Spleen (tissue), 11 donors: ENCODE results near the gene NUDT12. TPM values are rescaled to one million over a fixed set of nuclear protein-coding genes. Genes with fewer than 3 reads are reported as not detected.

Source experiments
- DNase-seq: peaks from one replicate; pipeline ENCODE4 v3.0.0-alpha.2; 2020
- H3K27ac ChIP-seq, 8 donors: fragments of 200-600 bp; sonication (generic) in 7 of 8; 1 replicate in 4 of 8; 2 replicates in 4 of 8; pipeline versions ENCODE4 v1.5.0 to v1.8.0; 2016 to 2021; ENCODE audit warnings: inconsistent platforms in 4 of 8, mild to moderate bottlenecking in 4 of 8, moderate library complexity in 1 of 8
- H3K27me3 ChIP-seq, 7 donors: fragments of 200-600 bp; sonication (generic) in 6 of 7; replicated peaks in 1 of 7; 1 replicate in 4 of 7; 2 replicates in 3 of 7; pipeline versions ENCODE4 v1.5.0 to v1.8.0; 2016 to 2021; ENCODE audit warnings: inconsistent platforms in 3 of 7, mild to moderate bottlenecking in 1 of 7
- H3K36me3 ChIP-seq, 6 donors: fragments of 200-600 bp; sonication (generic) in 5 of 6; 1 replicate in 4 of 6; 2 replicates in 2 of 6; pipeline versions ENCODE4 v1.5.0 to v1.8.0; 2016 to 2021; ENCODE audit warnings: inconsistent platforms in 2 of 6
- H3K4me1 ChIP-seq, 6 donors: fragments of 200-600 bp; sonication (generic) in 5 of 6; 1 replicate in 3 of 6; 2 replicates in 3 of 6; pipeline versions ENCODE4 v1.5.0 to v1.8.0; 2016 to 2021; ENCODE audit warnings: inconsistent platforms in 3 of 6
- H3K4me3 ChIP-seq, 8 donors: fragments of 200-600 bp; sonication (generic) in 7 of 8; 1 replicate in 4 of 8; 2 replicates in 4 of 8; pipeline versions ENCODE4 v1.5.0 to v1.8.0; 2016 to 2021; ENCODE audit warnings: inconsistent platforms in 4 of 8, mild to moderate bottlenecking in 4 of 8, moderate library complexity in 2 of 8
- H3K9me3 ChIP-seq, 8 donors: fragments of 200-600 bp; sonication (generic) in 7 of 8; 1 replicate in 4 of 8; 2 replicates in 4 of 8; pipeline versions ENCODE4 v1.5.0 to v1.8.0; 2016 to 2021; ENCODE audit warnings: inconsistent platforms in 4 of 8
- POLR2A ChIP-seq, 3 donors: fragments of 450-650 bp; IDR thresholded peaks; one replicate each; pipeline ENCODE4 v1.5.1; 2017; ENCODE audit warnings: antibody characterized with exemption in 3 of 3, mild to moderate bottlenecking in 1 of 3
- POLR2AphosphoS5 ChIP-seq, 3 donors: sonication (generic); formaldehyde crosslinking; IDR thresholded peaks; one replicate each; pipeline ENCODE4 v1.5.1; 2017; ENCODE audit warnings: antibody characterized with exemption in 3 of 3
- WGBS, 5 donors: extraction: QIAGEN DNeasy Blood & Tissue Kit in 3 of 5; methylation state at CpG; one replicate each; pipeline versions ENCODE4 v1.1.5 to v1.1.7; 2013 to 2018; 5-methylcytosine and 5-hydroxymethylcytosine counted together
- intact Hi-C: fragments of 100-400 bp; cut with DNase I; formaldehyde crosslinking; loops from one replicate; pipeline ENCODE4 v1.15.0; 2023; ENCODE audit warnings: low total_unique reads
- polyA plus RNA-seq, 3 donors: library from polyadenylated mRNA; stranded (reverse); fragments of 200-250 nt; gene quantifications; one replicate each; pipeline ENCODE4 v1.2.1, GENCODE V29; 2013
- total RNA-seq, 7 donors: library from RNA; depleted of rRNA in 3 of 7; stranded (reverse); fragments of >200 nt in 3 of 7; fragmentation: NEBNext Ultra II Directional in 4 of 7; extraction: Animal tissue kit (Norgen Biotek cat#: 25700) in 4 of 7; gene quantifications; one replicate each; pipeline versions ENCODE4 v1.1.0 to v1.2.1, GENCODE V29; 2016 to 2021
- TF ChIP-seq, protein P1 (sequence below), 11 experiments: fragments of 200-600 bp in 7 of 11; fragments of 450-650 bp in 4 of 11; sonication (generic) in 4 of 11; IDR thresholded peaks in 8 of 11; conservative IDR thresholded peaks in 3 of 11; 1 replicate in 7 of 11; 2 replicates in 4 of 11; pipeline versions ENCODE4 v1.4.0 to v1.8.0; 2016 to 2021; ENCODE audit warnings: antibody characterized with exemption in 11 of 11, inconsistent platforms in 4 of 11, mild to moderate bottlenecking in 1 of 11
- donor health status: healthy with polysubstance abuse.
- donor health status: DM: no; HTN: no; CAD: no; lungs with moderate emphysema.
- donor health status: DM: no; HTN: no; CAD: no.
- donor health status: Bipolar disorder and iron deficiency.
- donor health status: healthy.
- donor health status: DM: no; HTN: no; CAD: no.
- donor health status: DM: yes; HTN: yes; CAD: no.

The NUDT12 gene
- total and polyA plus RNA-seq, 10 donors: 3.0 to 13.1 (median 5.2) TPM

DNA sequence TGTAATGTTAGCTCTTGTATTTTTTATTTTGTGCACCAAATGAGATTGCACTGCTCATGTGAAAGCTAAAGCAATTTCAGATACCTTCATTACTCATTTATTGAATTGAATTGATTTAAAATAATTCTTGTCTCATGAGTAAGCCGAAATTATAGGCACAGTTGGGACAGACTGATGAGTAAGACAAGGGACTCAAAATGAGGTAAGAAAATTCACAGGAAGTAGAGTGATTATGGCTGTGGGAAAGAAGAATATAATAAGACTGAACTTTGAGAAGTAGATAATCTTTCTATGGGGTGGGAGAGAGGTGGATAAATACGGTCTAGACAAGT lies 51.1 kb downstream of the NUDT12 start:
- no peak for DNase-seq
- peaks cover 0 to 8% (median 5%) of the 10 kb centered on the region in 8 donors for H3K9me3 ChIP-seq
- WGBS, 5 donors: 72 to 88% (median 79%) methylated on average over 2 of the region's 2 CpGs
- H3K4me1 ChIP-seq: no peaks in the 10 kb centered on the region
- TF ChIP-seq, protein P1, sequence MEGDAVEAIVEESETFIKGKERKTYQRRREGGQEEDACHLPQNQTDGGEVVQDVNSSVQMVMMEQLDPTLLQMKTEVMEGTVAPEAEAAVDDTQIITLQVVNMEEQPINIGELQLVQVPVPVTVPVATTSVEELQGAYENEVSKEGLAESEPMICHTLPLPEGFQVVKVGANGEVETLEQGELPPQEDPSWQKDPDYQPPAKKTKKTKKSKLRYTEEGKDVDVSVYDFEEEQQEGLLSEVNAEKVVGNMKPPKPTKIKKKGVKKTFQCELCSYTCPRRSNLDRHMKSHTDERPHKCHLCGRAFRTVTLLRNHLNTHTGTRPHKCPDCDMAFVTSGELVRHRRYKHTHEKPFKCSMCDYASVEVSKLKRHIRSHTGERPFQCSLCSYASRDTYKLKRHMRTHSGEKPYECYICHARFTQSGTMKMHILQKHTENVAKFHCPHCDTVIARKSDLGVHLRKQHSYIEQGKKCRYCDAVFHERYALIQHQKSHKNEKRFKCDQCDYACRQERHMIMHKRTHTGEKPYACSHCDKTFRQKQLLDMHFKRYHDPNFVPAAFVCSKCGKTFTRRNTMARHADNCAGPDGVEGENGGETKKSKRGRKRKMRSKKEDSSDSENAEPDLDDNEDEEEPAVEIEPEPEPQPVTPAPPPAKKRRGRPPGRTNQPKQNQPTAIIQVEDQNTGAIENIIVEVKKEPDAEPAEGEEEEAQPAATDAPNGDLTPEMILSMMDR (IDR thresholded peaks at IDR 0.05 in 8 of 11, conservative IDR thresholded peaks at IDR 0.05 in 3 of 11): no peak
- TF ChIP-seq POLR2AphosphoS5 (IDR thresholded peaks at IDR 0.05): no peak
- TF ChIP-seq POLR2A (IDR thresholded peaks at IDR 0.05): no peak
- no peak overlapping the region for H3K27ac ChIP-seq
- H3K36me3 ChIP-seq: no peaks in the 10 kb centered on the region
- H3K27me3 ChIP-seq: no peaks in the 10 kb centered on the region
- H3K4me3 ChIP-seq: no peak overlapping the region
- intact Hi-C loops: no loop called here

DNA sequence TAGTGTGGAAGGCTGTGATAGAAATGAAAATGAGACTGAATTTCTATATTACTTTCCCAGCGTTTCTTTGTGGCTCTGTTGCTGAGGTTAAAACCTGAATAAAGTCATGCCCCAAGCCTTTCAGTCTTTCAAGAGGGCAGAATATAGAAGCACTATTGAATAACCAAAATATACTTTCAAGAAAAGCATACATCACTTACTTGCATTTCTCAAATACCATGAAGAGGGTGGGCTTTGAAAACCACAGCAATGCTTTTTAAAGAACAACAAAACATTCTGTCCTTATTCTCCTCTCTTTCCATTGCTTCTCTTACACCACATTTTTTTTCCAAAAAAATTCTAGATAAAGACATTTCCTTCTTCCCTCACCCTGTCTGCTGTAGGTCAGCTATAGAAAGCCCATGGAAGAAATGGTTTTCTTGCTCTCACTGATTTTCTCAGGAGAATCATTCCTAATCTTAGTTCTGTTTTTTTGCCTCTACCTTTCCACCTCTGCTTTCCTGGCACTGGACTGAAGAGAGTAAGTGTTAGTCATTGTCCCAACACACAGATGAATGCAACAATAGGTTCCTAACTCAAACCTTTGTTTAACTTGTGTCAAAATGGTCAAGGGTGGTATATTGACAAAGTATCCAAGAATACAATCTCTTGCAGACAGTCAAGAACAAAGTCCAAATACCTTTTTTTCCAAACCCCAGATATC lies 51.6 kb downstream of the NUDT12 start:
- WGBS, 5 donors: 61 to 94% (median 81%) methylated on average over 1 of the region's 1 CpG
- Histone ChIP-seq H3K4me3 (no peak overlapping the region), H3K4me1 (no peaks in the 10 kb centered on the region), H3K9me3 (peaks cover 0 to 13% (median 10%) of the 10 kb centered on the region in 8 donors), H3K27me3 (no peaks in the 10 kb centered on the region), H3K27ac (no peak overlapping the region), H3K36me3 (no peaks in the 10 kb centered on the region)
- no peak for DNase-seq
- intact Hi-C loops: no loop called here
- no peak for TF ChIP-seq POLR2A (IDR thresholded peaks at IDR 0.05)
- no peak for TF ChIP-seq POLR2AphosphoS5 (IDR thresholded peaks at IDR 0.05)
- TF ChIP-seq, protein P1 (IDR thresholded peaks at IDR 0.05 in 8 of 11, conservative IDR thresholded peaks at IDR 0.05 in 3 of 11): no peak

DNA sequence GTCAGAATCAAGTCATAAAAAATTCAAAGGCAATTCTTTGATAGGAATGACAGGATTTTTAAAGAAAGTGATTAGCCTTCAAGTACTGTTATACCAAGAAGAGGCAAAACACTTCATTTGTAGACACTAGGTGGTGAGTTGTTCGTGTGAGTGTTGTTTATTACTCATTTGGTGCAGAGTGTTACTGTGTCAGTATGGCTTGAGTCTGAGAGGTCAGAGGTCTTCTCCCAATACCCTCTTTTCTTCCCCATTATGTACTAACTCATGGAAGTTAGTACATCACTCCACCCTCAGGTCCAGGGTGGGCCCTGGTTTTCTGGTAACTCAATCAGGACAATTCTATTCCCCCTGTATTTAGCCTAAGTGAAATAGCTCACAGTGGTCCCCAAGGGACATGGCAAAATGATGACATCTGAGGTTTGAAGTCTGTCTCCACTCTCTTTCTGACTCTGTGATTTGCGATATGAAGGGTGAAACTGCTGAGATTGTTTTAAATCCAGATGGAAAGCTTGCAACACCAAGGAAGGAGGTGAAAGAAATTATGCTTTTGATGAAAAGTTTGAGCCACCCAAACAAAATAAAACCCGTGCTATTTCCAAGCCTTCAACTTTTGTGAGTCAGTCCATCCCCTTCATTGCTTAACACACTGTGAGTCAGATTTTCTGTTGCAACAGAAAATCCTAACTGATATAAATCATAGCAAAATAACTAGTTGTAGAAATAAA lies 56.8 kb downstream of the NUDT12 start:
- no peak overlapping the region for H3K4me3 ChIP-seq
- no peak for DNase-seq
- intact Hi-C loops: no loop called here
- WGBS, 5 donors: 76 to 87% (median 83%) methylated on average over 3 of the region's 3 CpGs
- H3K36me3 ChIP-seq: no peaks in the 10 kb centered on the region
- peaks cover 0 to 19% (median 13%) of the 10 kb centered on the region in 8 donors for H3K9me3 ChIP-seq
- H3K4me1 ChIP-seq: no peaks in the 10 kb centered on the region
- H3K27ac ChIP-seq: no peak overlapping the region
- TF ChIP-seq POLR2A (IDR thresholded peaks at IDR 0.05) (no peak), POLR2AphosphoS5 (IDR thresholded peaks at IDR 0.05) (no peak)
- TF ChIP-seq, protein P1 (IDR thresholded peaks at IDR 0.05 in 8 of 11, conservative IDR thresholded peaks at IDR 0.05 in 3 of 11): no peak
- no peaks in the 10 kb centered on the region for H3K27me3 ChIP-seq

DNA sequence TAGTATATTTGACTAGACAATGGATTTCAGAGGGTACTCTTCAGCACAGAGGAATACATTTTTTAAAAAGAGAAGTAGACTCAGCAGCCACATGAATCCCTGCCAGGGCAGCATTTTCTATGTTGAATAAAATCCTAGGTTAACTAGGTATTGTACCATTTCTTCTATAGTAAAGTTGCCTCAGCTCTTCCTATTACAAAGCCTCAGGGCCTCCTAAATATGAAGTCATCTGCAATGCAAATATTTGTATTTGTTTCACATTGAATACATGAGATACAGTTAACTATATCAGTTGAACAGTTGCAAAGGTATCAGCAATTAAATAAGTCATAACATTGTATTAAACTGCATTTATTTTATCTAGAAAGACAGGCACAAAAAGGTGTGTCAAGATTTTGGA lies 59.5 kb downstream of the NUDT12 start:
- no peak for DNase-seq
- H3K9me3 ChIP-seq: peaks cover 0 to 19% (median 13%) of the 10 kb centered on the region in 8 donors
- H3K4me1 ChIP-seq: peaks cover 0 to 10% (median 1%) of the 10 kb centered on the region in 6 donors
- intact Hi-C loops: no loop called here
- no peak overlapping the region for H3K4me3 ChIP-seq
- H3K27ac ChIP-seq: no peak overlapping the region
- H3K36me3 ChIP-seq: no peaks in the 10 kb centered on the region
- TF ChIP-seq, protein P1 (IDR thresholded peaks at IDR 0.05 in 8 of 11, conservative IDR thresholded peaks at IDR 0.05 in 3 of 11): no peak
- no peak for TF ChIP-seq POLR2A (IDR thresholded peaks at IDR 0.05)
- TF ChIP-seq POLR2AphosphoS5 (IDR thresholded peaks at IDR 0.05): no peak
- H3K27me3 ChIP-seq: no peaks in the 10 kb centered on the region
